Measurements from ENCODE around the gene SLC6A4. TPM values are rescaled to one million over a fixed set of nuclear protein-coding genes. Genes with fewer than 3 reads are reported as not detected.

Gene SLC6A4
- total RNA-seq, 1 experiment from 2014 or later, result 0.30 TPM

DNA sequence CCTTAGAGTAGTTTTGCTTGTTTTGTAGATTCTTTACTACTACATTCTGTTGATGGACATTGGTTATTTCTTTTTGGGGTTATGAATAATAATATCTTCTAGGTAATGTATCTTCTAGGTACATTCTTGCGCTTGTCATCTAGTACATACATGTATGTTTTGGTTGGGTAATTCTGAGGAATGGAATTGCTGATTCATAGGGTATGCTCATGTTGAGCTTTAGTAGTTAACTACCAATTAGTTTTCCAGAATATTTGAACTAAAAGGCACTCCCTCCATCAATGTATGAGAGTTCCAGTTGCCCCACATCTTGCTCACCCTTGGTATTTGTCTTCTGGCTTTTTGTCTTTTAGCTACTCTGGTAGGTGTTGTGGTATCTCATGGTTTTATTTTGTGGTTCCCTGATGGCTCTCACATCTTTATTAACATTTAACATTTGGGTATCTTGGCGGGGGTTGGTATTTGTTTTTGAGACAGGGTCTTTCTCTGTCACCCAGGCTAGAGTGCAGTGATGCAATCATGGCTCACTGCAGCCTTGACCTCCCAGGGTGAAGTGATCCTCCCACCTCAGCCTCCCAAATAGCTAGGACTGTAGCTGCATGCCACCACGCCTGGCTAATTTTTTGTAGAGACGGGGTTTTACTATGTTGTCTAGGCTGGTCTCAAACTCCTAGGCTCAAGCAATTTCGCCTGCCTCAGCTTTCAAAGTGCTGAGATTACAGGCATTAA, 47.1 kb downstream of the SLC6A4 start:
- RAD21 ChIA-PET (ENCODE audit: low non-redundant PET in 1 of 2, low total read pairs in 2 of 2, uncharacterized antibody in 2 of 2, unreplicated experiment in 2 of 2), result no interaction called here
- Histone ChIP-seq H3K27me3 (ENCODE audit: insufficient read depth, low read length) (no peaks in the 10 kb centered on the region; the same call in 1 of the 2 replicates), H3K4me1 (ENCODE audit: control insufficient read depth in 1 of 2, insufficient read depth in 2 of 2, low read length in 2 of 2) (no peaks in the 10 kb centered on the region), H3K9ac (ENCODE audit: low read length) (no peak overlapping the region), H3K4me2 (ENCODE audit: low read length) (no peak overlapping the region), H2AFZ (ENCODE audit: low read depth, low read length, poor library complexity, severe bottlenecking) (no peak overlapping the region), H3K4me3 (replicated peaks in 1 of 2; ENCODE audit: low read depth in 1 of 2, low read length in 2 of 2) (no peak overlapping the region), H3K36me3 (ENCODE audit: control insufficient read depth in 1 of 2, insufficient read depth in 2 of 2, low read length in 2 of 2) (peaks cover 20 to 24% of the 10 kb centered on the region in 2 experiments), H3K79me2 (ENCODE audit: insufficient read depth, low read length) (no peaks in the 10 kb centered on the region), H4K20me1 (ENCODE audit: insufficient read depth) (no peaks in the 10 kb centered on the region), H3K9me2 (ENCODE audit: insufficient read depth) (no peaks in the 10 kb centered on the region), H3K9me3 (ENCODE audit: control insufficient read depth in 1 of 2, insufficient read depth in 1 of 2, low read depth in 1 of 2, low read length in 2 of 2) (no peaks in the 10 kb centered on the region), H3K27ac (ENCODE audit: low read depth, low read length) (no peak overlapping the region)
- TF ChIP-seq SRF (IDR thresholded peaks at IDR 0.05; ENCODE audit: low read depth) (no peak), CBX3 (IDR thresholded peaks at IDR 0.05; ENCODE audit: low read depth) (no peak), EZH2phosphoT487 (IDR thresholded peaks at IDR 0.05; ENCODE audit: borderline replicate concordance) (no peak), EZH2 (IDR thresholded peaks at IDR 0.05) (no peak)
- no peak for DNase-seq (ENCODE audit: low read depth, low spot score)
- CTCF ChIA-PET, result interaction anchor here (0.7 to 1.2 kb wide), 2 partner anchors 8 to 84 kb away, joined by 3 read pairs; no protein-coding TSS in a partner anchor
- BruUV-seq (replicated peaks), result no TSS peak
- intact Hi-C loops (cut with micrococcal nuclease), result no loop called here
- POLR2A ChIA-PET, result interaction anchor here (0.7 kb wide), 2 partner anchors 68 to 610 kb away, joined by 3 to 6 read pairs; no protein-coding TSS in a partner anchor
- no peak for ATAC-seq

DNA sequence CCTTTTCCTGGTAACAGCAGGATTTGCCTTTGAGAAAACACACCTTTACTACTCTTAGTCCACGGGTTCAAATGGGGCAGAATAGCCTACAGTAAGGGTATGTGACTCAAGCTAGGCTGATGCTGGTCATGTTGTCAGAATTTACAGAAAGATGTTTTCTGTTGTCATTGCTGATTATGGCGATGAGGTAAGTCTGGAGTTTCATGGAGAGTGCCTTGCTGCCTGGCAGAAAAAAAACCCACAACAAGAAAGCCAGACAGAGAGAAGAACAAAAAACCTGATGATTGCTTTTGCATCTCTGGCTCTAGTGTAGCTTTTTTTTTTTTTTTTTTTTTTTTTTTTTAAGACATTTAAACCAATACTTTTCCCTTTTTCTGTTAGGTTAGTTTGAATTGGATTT, 47.9 kb downstream of the SLC6A4 start:
- no peak for ATAC-seq
- TF ChIP-seq TCF7L2 (IDR thresholded peaks at IDR 0.05; ENCODE audit: borderline replicate concordance, extremely low read depth, insufficient read depth, insufficient read length) (no peak), SIN3A (IDR thresholded peaks at IDR 0.05; ENCODE audit: low read depth) (no peak), POLR2AphosphoS5 (IDR thresholded peaks at IDR 0.05; ENCODE audit: low read depth, low read length) (no peak), SRF (IDR thresholded peaks at IDR 0.05; ENCODE audit: low read depth) (no peak), RAD21 (IDR thresholded peaks at IDR 0.05; ENCODE audit: low read depth) (no peak), JUND (IDR thresholded peaks at IDR 0.05) (no peak), EZH2 (IDR thresholded peaks at IDR 0.05) (no peak), EGR1 (IDR thresholded peaks at IDR 0.05; ENCODE audit: low read depth) (no peak), ELF1 (IDR thresholded peaks at IDR 0.05; ENCODE audit: borderline replicate concordance, low read depth) (no peak), CEBPB (IDR thresholded peaks at IDR 0.05; ENCODE audit: low read depth) (no peak), MAX (IDR thresholded peaks at IDR 0.05) (no peak), SP1 (IDR thresholded peaks at IDR 0.05; ENCODE audit: low read depth) (no peak), CBX3 (IDR thresholded peaks at IDR 0.05; ENCODE audit: low read depth) (no peak)
- TF ChIP-seq, protein P1, sequence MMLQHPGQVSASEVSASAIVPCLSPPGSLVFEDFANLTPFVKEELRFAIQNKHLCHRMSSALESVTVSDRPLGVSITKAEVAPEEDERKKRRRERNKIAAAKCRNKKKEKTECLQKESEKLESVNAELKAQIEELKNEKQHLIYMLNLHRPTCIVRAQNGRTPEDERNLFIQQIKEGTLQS (IDR thresholded peaks at IDR 0.05), result no peak
- TF ChIP-seq, protein P2, sequence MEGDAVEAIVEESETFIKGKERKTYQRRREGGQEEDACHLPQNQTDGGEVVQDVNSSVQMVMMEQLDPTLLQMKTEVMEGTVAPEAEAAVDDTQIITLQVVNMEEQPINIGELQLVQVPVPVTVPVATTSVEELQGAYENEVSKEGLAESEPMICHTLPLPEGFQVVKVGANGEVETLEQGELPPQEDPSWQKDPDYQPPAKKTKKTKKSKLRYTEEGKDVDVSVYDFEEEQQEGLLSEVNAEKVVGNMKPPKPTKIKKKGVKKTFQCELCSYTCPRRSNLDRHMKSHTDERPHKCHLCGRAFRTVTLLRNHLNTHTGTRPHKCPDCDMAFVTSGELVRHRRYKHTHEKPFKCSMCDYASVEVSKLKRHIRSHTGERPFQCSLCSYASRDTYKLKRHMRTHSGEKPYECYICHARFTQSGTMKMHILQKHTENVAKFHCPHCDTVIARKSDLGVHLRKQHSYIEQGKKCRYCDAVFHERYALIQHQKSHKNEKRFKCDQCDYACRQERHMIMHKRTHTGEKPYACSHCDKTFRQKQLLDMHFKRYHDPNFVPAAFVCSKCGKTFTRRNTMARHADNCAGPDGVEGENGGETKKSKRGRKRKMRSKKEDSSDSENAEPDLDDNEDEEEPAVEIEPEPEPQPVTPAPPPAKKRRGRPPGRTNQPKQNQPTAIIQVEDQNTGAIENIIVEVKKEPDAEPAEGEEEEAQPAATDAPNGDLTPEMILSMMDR (IDR thresholded peaks at IDR 0.05 in 2 of 3, conservative IDR thresholded peaks at IDR 0.05 in 1 of 3; ENCODE audit: borderline replicate concordance in 1 of 3, insufficient read depth in 1 of 3, low read depth in 2 of 3, low read length in 2 of 3), result no peak

More for the DNA sequence above, 47.9 kb downstream of the SLC6A4 start:
- no peaks in the 10 kb centered on the region for H4K20me1 ChIP-seq (ENCODE audit: insufficient read depth)
- no peak overlapping the region for H2AFZ ChIP-seq (ENCODE audit: low read depth, low read length, poor library complexity, severe bottlenecking)
- no TSS peak for BruUV-seq (replicated peaks)
- no peaks in the 10 kb centered on the region for H3K27me3 ChIP-seq (ENCODE audit: insufficient read depth, low read length)
- H3K79me2 ChIP-seq (ENCODE audit: insufficient read depth, low read length), result no peaks in the 10 kb centered on the region
- no peaks in the 10 kb centered on the region for H3K4me1 ChIP-seq (ENCODE audit: control insufficient read depth in 1 of 2, insufficient read depth in 2 of 2, low read length in 2 of 2)
- DNase-seq (ENCODE audit: low read depth, low spot score), result no peak
- no peak overlapping the region for H3K4me3 ChIP-seq (replicated peaks in 1 of 2; ENCODE audit: low read depth in 1 of 2, low read length in 2 of 2)
- RAD21 ChIA-PET (ENCODE audit: low non-redundant PET in 1 of 2, low total read pairs in 2 of 2, uncharacterized antibody in 2 of 2, unreplicated experiment in 2 of 2), result interaction anchor here in 1 of 2 experiments (0.5 kb wide), 1 partner anchor 716 kb away, joined by 3 read pairs; no protein-coding TSS in a partner anchor
- no peak overlapping the region for H3K9ac ChIP-seq (ENCODE audit: low read length)
- H3K27ac ChIP-seq (ENCODE audit: low read depth, low read length), result no peak overlapping the region
- no peaks in the 10 kb centered on the region for H3K9me3 ChIP-seq (ENCODE audit: control insufficient read depth in 1 of 2, insufficient read depth in 1 of 2, low read depth in 1 of 2, low read length in 2 of 2)
- H3K4me2 ChIP-seq (ENCODE audit: low read length), result no peak overlapping the region
- intact Hi-C loops (cut with micrococcal nuclease), result no loop called here
- no peaks in the 10 kb centered on the region for H3K9me2 ChIP-seq (ENCODE audit: insufficient read depth)
- POLR2A ChIA-PET, result interaction anchor here (0.7 kb wide), 1 partner anchor 68 kb away, joined by 3 read pairs; no protein-coding TSS in a partner anchor
- CTCF ChIA-PET, result interaction anchor here (1.2 kb wide), 1 partner anchor 9 kb away, joined by 3 read pairs; no protein-coding TSS in a partner anchor
- peaks cover 22 to 25% of the 10 kb centered on the region in 2 experiments for H3K36me3 ChIP-seq (ENCODE audit: control insufficient read depth in 1 of 2, insufficient read depth in 2 of 2, low read length in 2 of 2)
